GM19025 (cell line): Measurements from ENCODE around the gene PROX2.

Source experiments
- ATAC-seq: cut with Tn5 transposase; IDR thresholded peaks from one replicate; pipeline ENCODE4 v1.9.1; 2021; ENCODE audit warnings: mild to moderate bottlenecking, low read depth, moderate library complexity; ENCODE audit not compliant: unreplicated experiment

Gene PROX2

GRCh38 chr14:74882103-74882920 lies 6.4 kb upstream of the PROX2 start:
- ATAC-seq = peak; percentile 35

GRCh38 chr14:74881431-74882102 lies 5.6 kb upstream of the PROX2 start, which contains the start of gene DLST:
Gene DLST (plus strand): TSS chr14:74881916. CDS start chr14:74881954, 38 bp downstream.
- peak; percentile 93 for ATAC-seq

GRCh38 chr14:74879427-74880182 lies 3.7 kb upstream of the PROX2 start:
- ATAC-seq = no peak

- no peak for ATAC-seq
Measured at GRCh38 chr14:74875204-74875603, 741 bp downstream of the PROX2 start.

- ATAC-seq = no peak
Measured at GRCh38 chr14:74871819-74872218, 4.1 kb downstream of the PROX2 start.

- ATAC-seq = no peak
Measured at GRCh38 chr14:74868739-74869138, 7.2 kb downstream of the PROX2 start.

GRCh38 chr14:74867673-74868072 lies 8.3 kb downstream of the PROX2 start:
- ATAC-seq = no peak

GRCh38 chr14:74866708-74867389 lies 9.1 kb downstream of the PROX2 start:
- ATAC-seq = no peak

GRCh38 chr14:74865156-74865555 lies 10.8 kb downstream of the PROX2 start:
- ATAC-seq = no peak

GRCh38 chr14:74864198-74864597 lies 11.7 kb downstream of the PROX2 start:
- no peak for ATAC-seq

GRCh38 chr14:74863274-74863673 lies 12.7 kb downstream of the PROX2 start:
- no peak for ATAC-seq

GRCh38 chr14:74861734-74862090 lies 14.2 kb downstream of the PROX2 start:
- no peak for ATAC-seq

- ATAC-seq = no peak
Measured at GRCh38 chr14:74860899-74861733, 14.8 kb downstream of the PROX2 start.

- no peak for ATAC-seq
Measured at GRCh38 chr14:74859757-74860552, 16.0 kb downstream of the PROX2 start.

GRCh38 chr14:74858022-74858421 lies 17.9 kb downstream of the PROX2 start:
- ATAC-seq = no peak

GRCh38 chr14:74856366-74856765 lies 19.6 kb downstream of the PROX2 start:
- no peak for ATAC-seq

- no peak for ATAC-seq
Measured at GRCh38 chr14:74855945-74856344, 20.0 kb downstream of the PROX2 start.

- no peak for ATAC-seq
Measured at GRCh38 chr14:74855021-74855420, 20.9 kb downstream of the PROX2 start.

GRCh38 chr14:74853581-74853980 lies 22.4 kb downstream of the PROX2 start:
- no peak for ATAC-seq
